H1 (cell line): ENCODE measurements around the gene FLNC. TPM values are rescaled to one million over a fixed set of nuclear protein-coding genes. Genes with fewer than 3 reads are reported as not detected.

ENCODE experiments used
- CTCF ChIA-PET: fragments of 300-600 bp; sonication (Branson Sonifier 250); formaldehyde crosslinking; loops from one replicate; lab custom pipeline; 2021; ENCODE audit not compliant: partially characterized antibody; lab: Charles Lee
- POLR2A ChIA-PET: fragments of 300-600 bp; sonication (Branson Sonifier 250); formaldehyde crosslinking; loops from one replicate; lab custom pipeline; 2021; ENCODE audit warnings: inconsistent platforms; ENCODE audit not compliant: partially characterized antibody; lab: Charles Lee
- DNase-seq, 2 experiments: peaks; one replicate each; pipeline versions ENCODE4 v3.0.0 to v3.0.0-alpha.2; 2010 to 2022; ENCODE audit warnings: low spot score in 2 of 2, low read depth in 1 of 2, mixed read lengths in 1 of 2
- FAIRE-seq: peaks from 2 replicates; lab custom pipeline; 2011; peaks lifted over from hg19 to GRCh38; lab: Jason Lieb, UNC
- H2AFZ ChIP-seq: 2 replicates; pipeline ENCODE4 v1.8.1; 2012; ENCODE audit warnings: low read length, inconsistent platforms
- H2AK5ac ChIP-seq: 2 replicates; pipeline ENCODE4 v1.6.1; 2013; ENCODE audit warnings: low read depth, low read length
- H2BK120ac ChIP-seq: replicated peaks from 2 replicates; pipeline ENCODE3; 2013; ENCODE audit warnings: low read depth, low read length, inconsistent platforms
- H2BK12ac ChIP-seq: 2 replicates; pipeline ENCODE4 v1.6.1; 2013; ENCODE audit warnings: low read depth, low read length
- H2BK15ac ChIP-seq: 2 replicates; pipeline ENCODE4 v1.6.1; 2013; ENCODE audit warnings: low read length
- H2BK20ac ChIP-seq: 2 replicates; pipeline ENCODE4 v1.6.1; 2013; ENCODE audit warnings: low read length
- H2BK5ac ChIP-seq: 2 replicates; pipeline ENCODE4 v1.6.1; 2013; ENCODE audit warnings: low read depth, low read length
- H3K14ac ChIP-seq: 2 replicates; pipeline ENCODE4 v1.6.1; 2013; ENCODE audit warnings: inconsistent platforms; ENCODE audit not compliant: insufficient read length
- H3K18ac ChIP-seq: 2 replicates; pipeline ENCODE4 v1.6.1; 2013; ENCODE audit warnings: low read length; ENCODE audit errors: extremely low read depth
- H3K23ac ChIP-seq: 2 replicates; pipeline ENCODE4 v1.6.1; 2013; ENCODE audit warnings: inconsistent platforms; ENCODE audit not compliant: insufficient read length
- H3K23me2 ChIP-seq: 2 replicates; pipeline ENCODE4 v1.6.1; 2013; ENCODE audit warnings: low read depth, low read length
- H3K27ac ChIP-seq: 2 replicates; pipeline ENCODE4 v1.6.1; 2011; ENCODE audit warnings: low read depth, low read length, inconsistent platforms
- H3K27me3 ChIP-seq, 4 experiments: replicated peaks in 1 of 4; 1 replicate in 1 of 4; 2 replicates in 3 of 4; pipeline versions ENCODE4 v1.6.1 to v1.8.1; 2011 to 2013; ENCODE audit warnings: low read length in 3 of 4, mild to moderate bottlenecking in 3 of 4, inconsistent platforms in 2 of 4, mixed read lengths in 2 of 4, moderate library complexity in 1 of 4; ENCODE audit not compliant: control insufficient read depth in 3 of 4, insufficient read depth in 3 of 4; ENCODE audit errors: extremely low read depth in 1 of 4
- H3K36me3 ChIP-seq, 4 experiments: 2 replicates each; pipeline versions ENCODE4 v1.6.1 to v1.8.1; 2011 to 2013; ENCODE audit warnings: mild to moderate bottlenecking in 4 of 4, low read length in 3 of 4, moderate library complexity in 2 of 4, control low read depth in 1 of 4, inconsistent platforms in 1 of 4; ENCODE audit not compliant: insufficient read depth in 4 of 4, control insufficient read depth in 2 of 4
- H3K4ac ChIP-seq: replicated peaks from 2 replicates; pipeline ENCODE3; 2013; ENCODE audit warnings: low read length, low read depth, mixed read lengths, inconsistent platforms; ENCODE audit not compliant: insufficient read length
- H3K4me1 ChIP-seq, 4 experiments: replicated peaks in 1 of 4; 1 replicate in 1 of 4; 2 replicates in 3 of 4; pipeline versions ENCODE4 v1.6.1 to v1.8.1; 2011 to 2013; ENCODE audit warnings: low read length in 3 of 4, inconsistent platforms in 2 of 4, mixed read lengths in 1 of 4; ENCODE audit not compliant: insufficient read depth in 4 of 4, control insufficient read depth in 3 of 4
- H3K4me2 ChIP-seq, 2 experiments: 2 replicates each; pipeline versions ENCODE4 v1.6.1 to v1.8.1; 2011 to 2013; ENCODE audit warnings: low read depth in 2 of 2, low read length in 2 of 2, control low read depth in 1 of 2, inconsistent platforms in 1 of 2, mild to moderate bottlenecking in 1 of 2; ENCODE audit not compliant: insufficient read depth in 1 of 2
- H3K4me3 ChIP-seq, 4 experiments: fragments of 200-600, 300-600 bp in 1 of 4; sonication (generic), shearing (Covaris generic), sonication (Bioruptor Twin) in 1 of 4; 2 replicates each; pipeline versions ENCODE4 v1.5.1 to v1.8.1; 2011 to 2016; ENCODE audit warnings: low read length in 4 of 4, low read depth in 3 of 4, control low read depth in 2 of 4, inconsistent platforms in 2 of 4, mild to moderate bottlenecking in 2 of 4, mixed read lengths in 1 of 4, moderate library complexity in 1 of 4; ENCODE audit not compliant: insufficient read depth in 2 of 4; ENCODE audit errors: extremely low read depth in 1 of 4
- H3K56ac ChIP-seq: replicated peaks from 2 replicates; pipeline ENCODE3; 2013; ENCODE audit warnings: low read depth, mild to moderate bottlenecking, mixed read lengths, low read length, inconsistent platforms; ENCODE audit not compliant: insufficient read length
- H3K79me1 ChIP-seq: 2 replicates; pipeline ENCODE4 v1.6.1; 2013; ENCODE audit warnings: low read depth, low read length, control low read depth
- H3K79me2 ChIP-seq, 2 experiments: 2 replicates each; pipeline versions ENCODE4 v1.6.1 to v1.8.1; 2012 to 2013; ENCODE audit warnings: low read length in 2 of 2, mild to moderate bottlenecking in 2 of 2, inconsistent platforms in 1 of 2; ENCODE audit not compliant: insufficient read depth in 2 of 2, control insufficient read depth in 1 of 2
- H3K9ac ChIP-seq, 4 experiments: replicated peaks in 1 of 4; 1 replicate in 1 of 4; 2 replicates in 3 of 4; pipeline versions ENCODE4 v1.6.1 to v1.8.1; 2011 to 2013; ENCODE audit warnings: low read depth in 3 of 4, low read length in 3 of 4, control low read depth in 2 of 4, mild to moderate bottlenecking in 2 of 4, moderate library complexity in 2 of 4, inconsistent platforms in 1 of 4; ENCODE audit errors: extremely low read depth in 1 of 4
- H3K9me3 ChIP-seq, 2 experiments: 2 replicates each; pipeline versions ENCODE4 v1.6.1 to v1.8.1; 2012 to 2013; ENCODE audit warnings: mild to moderate bottlenecking in 2 of 2, moderate library complexity in 2 of 2, control low read depth in 1 of 2, inconsistent platforms in 1 of 2, low read depth in 1 of 2, low read length in 1 of 2, mixed read lengths in 1 of 2; ENCODE audit not compliant: insufficient read depth in 2 of 2
- H4K20me1 ChIP-seq, 2 experiments: replicated peaks in 1 of 2; 2 replicates each; pipeline versions ENCODE3 to v1.8.1; 2011 to 2013; ENCODE audit warnings: inconsistent platforms in 2 of 2, low read length in 2 of 2, mild to moderate bottlenecking in 1 of 2; ENCODE audit not compliant: insufficient read depth in 2 of 2, control insufficient read depth in 1 of 2
- H4K5ac ChIP-seq: 2 replicates; pipeline ENCODE4 v1.6.1; 2013; ENCODE audit warnings: low read length, low read depth, mixed read lengths, inconsistent platforms; ENCODE audit not compliant: insufficient read length
- H4K8ac ChIP-seq: 2 replicates; pipeline ENCODE4 v1.8.0; 2013; ENCODE audit warnings: mild to moderate bottlenecking, moderate library complexity, low read length, inconsistent platforms; ENCODE audit not compliant: insufficient read depth; ENCODE audit errors: extremely low read depth
- H4K91ac ChIP-seq: replicated peaks from 2 replicates; pipeline ENCODE3; 2013; ENCODE audit warnings: low read length, mixed read lengths, inconsistent platforms; ENCODE audit not compliant: insufficient read length
- ASH2L ChIP-seq: fragments of 200-600, 300-600 bp; sonication (generic); IDR thresholded peaks from one replicate; pipeline ENCODE4 v1.7.1; 2017; ENCODE audit warnings: low read length
- ATF3 ChIP-seq: IDR thresholded peaks from 2 replicates; pipeline ENCODE4 v1.6.1; 2011; ENCODE audit warnings: low read depth, mild to moderate bottlenecking, low read length; ENCODE audit not compliant: insufficient read depth
- BRCA1 ChIP-seq: IDR thresholded peaks from 2 replicates; pipeline ENCODE4 v1.6.1; 2012; ENCODE audit warnings: low read depth, low read length, improper control_type of control experiment
- EZH2 ChIP-seq: fragments of 200-600 bp; sonication (generic); IDR thresholded peaks from 2 replicates; pipeline ENCODE4 v1.7.1; 2012; ENCODE audit warnings: low read depth, mild to moderate bottlenecking, moderate library complexity, low read length, inconsistent platforms; ENCODE audit not compliant: severe bottlenecking
- HDAC2 ChIP-seq, 2 experiments: fragments of 300-600 bp in 1 of 2; sonication (generic) in 1 of 2; IDR thresholded peaks; 2 replicates each; pipeline ENCODE4 v1.6.1; 2011 to 2012; ENCODE audit warnings: low read depth in 2 of 2, low read length in 2 of 2, mild to moderate bottlenecking in 2 of 2, moderate library complexity in 2 of 2, borderline replicate concordance in 1 of 2, inconsistent platforms in 1 of 2
- KDM5A ChIP-seq: fragments of 200-600 bp; IDR thresholded peaks from 2 replicates; pipeline ENCODE4 v1.7.1; 2012; ENCODE audit warnings: mild to moderate bottlenecking, low read length, inconsistent platforms, mixed read lengths
- RFX5 ChIP-seq: IDR thresholded peaks from 2 replicates; pipeline ENCODE4 v1.6.1; 2011; ENCODE audit warnings: low read depth, low read length, improper control_type of control experiment, borderline replicate concordance
- SIX5 ChIP-seq: IDR thresholded peaks from 2 replicates; pipeline ENCODE4 v1.6.1; 2011; ENCODE audit warnings: mild to moderate bottlenecking, low read depth, low read length
- TAF7 ChIP-seq: optimal IDR thresholded peaks from 2 replicates; pipeline ENCODE3; 2011; ENCODE audit warnings: low read depth, mild to moderate bottlenecking, inconsistent platforms, low read length, moderate library complexity, borderline replicate concordance
- TCF12 ChIP-seq: IDR thresholded peaks from 2 replicates; pipeline ENCODE4 v1.6.1; 2011; ENCODE audit warnings: low read depth, mild to moderate bottlenecking, low read length
- WGBS, 2 experiments: shearing (Covaris generic) in 1 of 2; methylation state at CpG; one replicate each; pipeline versions ENCODE4 v1.1.6 to v1.1.7; 2013 to 2015; ENCODE audit warnings: low lambda C conversion rate in 2 of 2, mixed read lengths in 2 of 2, inconsistent platforms in 1 of 2, low coverage in 1 of 2, missing lambda C conversion rate in 1 of 2; ENCODE audit not compliant: insufficient replicate concordance in 2 of 2, insufficient coverage in 1 of 2, insufficient read length in 1 of 2; ENCODE audit errors: extremely low coverage in 1 of 2, missing lambda C conversion rate in 1 of 2; 5-methylcytosine and 5-hydroxymethylcytosine counted together
- polyA plus RNA-seq, 7 experiments: library from polyadenylated mRNA; depleted of rRNA in 3 of 7; stranded (reverse) in 5 of 7; unstranded in 2 of 7; fragments of >200 nt in 5 of 7; fragments of 200-250 nt in 2 of 7; gene quantifications; 1 replicate in 5 of 7; 2 replicates in 1 of 7; 4 replicates in 1 of 7; pipeline versions ENCODE4 v1.2.1 to v1.2.3, GENCODE V29; 2011 to 2013; ENCODE audit warnings: missing spikeins in 2 of 7, mixed read lengths in 2 of 7
- total RNA-seq: library from RNA; stranded (reverse); fragmentation: NEBNext Ultra II Directional; extraction: Animal tissue kit (Norgen Biotek cat#: 25700); gene quantifications from 2 replicates; pipeline ENCODE4 v1.2.1, GENCODE V29; 2021

Gene FLNC
- total and polyA plus RNA-seq, 2 of the 8 experiments (the other 6 are each of a cell fraction or from before 2014, with no cell fraction given), result 1.9 to 10.7 TPM

- Histone ChIP-seq H2BK5ac (peak overlapping the region; percentile 71; the same call in 1 of the 2 replicates), H3K36me3 (no peaks in the 10 kb centered on the region), H2AFZ (peak overlapping the region; percentile 12; the same call in 1 of the 2 replicates), H4K5ac (no peak overlapping the region), H3K4me3 (peak overlapping the region; percentile 41 to 66 (median 60)), H2BK15ac (0 out of 2 replicates have a peak overlapping the region, but pooled peaks have one; percentile 53), H3K56ac (no peak overlapping the region), H3K14ac (no peak overlapping the region), H2BK12ac (peak overlapping the region; percentile 71; the same call in 1 of the 2 replicates), H3K9me3 (no peaks in the 10 kb centered on the region), H3K4ac (peak overlapping the region; percentile 4), H3K79me2 (no peaks in the 10 kb centered on the region), H3K23me2 (peaks cover 24% of the 10 kb centered on the region), H3K18ac (peak overlapping the region; percentile 86), H3K27ac (no peak overlapping the region), H4K8ac (no peak overlapping the region), H3K23ac (no peak overlapping the region), H2BK120ac (no peak overlapping the region), H3K27me3 (peaks cover 8 to 27% (median 27%) of the 10 kb centered on the region in 4 experiments; a peak in 6 of 7 replicates), H3K4me1 (peaks cover 3 to 50% (median 31%) of the 10 kb centered on the region in 4 experiments), H3K9ac (no peak overlapping the region), H4K91ac (peak overlapping the region; percentile 63), H3K4me2 (peak overlapping the region; percentile 99 to 100), H2AK5ac (no peak overlapping the region), H3K79me1 (no peaks in the 10 kb centered on the region), H2BK20ac (peak overlapping the region; percentile 80; the same call in 1 of the 2 replicates), H4K20me1 (no peaks in the 10 kb centered on the region)
- FAIRE-seq (no peak), DNase-seq (peak in 1 of 2 experiments; percentile 78)
- 1% methylated on average over 14 of the region's 22 CpGs; no CpG with 5 or more reads in 1 of the 2 experiments for WGBS, 2 experiments
- POLR2A ChIA-PET, result interaction anchor here (0.6 to 5.7 kb wide), 22 partner anchors 8 to 337 kb away, joined by 3 to 31 read pairs (median 4); partner anchors contain the start of genes ATP6V1F and KCP
- CTCF ChIA-PET, result interaction anchor here (0.6 to 7.6 kb wide), 18 partner anchors 9 to 1557 kb away, joined by 3 to 71 read pairs (median 5); partner anchors contain the start of genes ATP6V1F and CALU
- TF ChIP-seq RFX5 (no peak), EZH2 (no peak), TCF12 (no peak), KDM5A (no peak), ASH2L (peak; percentile 41), BRCA1 (no peak), ATF3 (no peak), SIX5 (no peak), HDAC2 (IDR thresholded peaks at IDR 0.05; ENCODE audit: borderline replicate concordance in 1 of 2, low read depth in 2 of 2, low read length in 2 of 2) (no peak), TAF7 (no peak)
These were observed 2.0 kb downstream of the FLNC start for GRCh38 chr7:128831994-128832879.
